BLaER1 (cell line): ENCODE data around the gene YWHAG.

Source experiments
- H3K27ac ChIP-seq: shearing (Covaris generic); formaldehyde crosslinking; 2 replicates; pipeline ENCODE4 v1.8.1; 2022
- H3K27me3 ChIP-seq: shearing (Covaris generic); formaldehyde crosslinking; 2 replicates; pipeline ENCODE4 v1.8.1; 2022
- H3K36me3 ChIP-seq: shearing (Covaris generic); formaldehyde crosslinking; 2 replicates; pipeline ENCODE4 v1.8.1; 2022
- H3K4me1 ChIP-seq: shearing (Covaris generic); formaldehyde crosslinking; 2 replicates; pipeline ENCODE4 v1.8.1; 2022
- H3K4me2 ChIP-seq: shearing (Covaris generic); formaldehyde crosslinking; 2 replicates; pipeline ENCODE4 v1.8.1; 2022
- H3K4me3 ChIP-seq: shearing (Covaris generic); formaldehyde crosslinking; 2 replicates; pipeline ENCODE4 v1.8.1; 2022
- H3K9ac ChIP-seq: shearing (Covaris generic); formaldehyde crosslinking; 2 replicates; pipeline ENCODE4 v1.8.1; 2022
- H3K9me3 ChIP-seq: shearing (Covaris generic); formaldehyde crosslinking; 2 replicates; pipeline ENCODE4 v1.8.1; 2022
- H4K20me1 ChIP-seq: shearing (Covaris generic); formaldehyde crosslinking; 2 replicates; pipeline ENCODE4 v1.8.1; 2022
- Cebpa-rat ChIP-seq: shearing (Covaris generic); IDR thresholded peaks from 2 replicates; pipeline ENCODE4 v1.8.1; 2022

The YWHAG gene

GRCh38 chr7:76286842-76287403 lies 71.9 kb downstream of the YWHAG start:
- Histone ChIP-seq H3K27me3 (peaks cover 37% of the 10 kb centered on the region), H3K4me2 (peak overlapping the region; percentile 31), H3K9ac (no peak overlapping the region)

GRCh38 chr7:76285604-76286374 lies 73.0 kb downstream of the YWHAG start:
- no peak for TF ChIP-seq Cebpa-rat
- Histone ChIP-seq H3K4me1 (peaks cover 53% of the 10 kb centered on the region), H3K27me3 (peaks cover 49% of the 10 kb centered on the region), H3K4me2 (0 out of 2 replicates have a peak overlapping the region, but pooled peaks have one; percentile 31), H3K9me3 (no peaks in the 10 kb centered on the region), H3K9ac (no peak overlapping the region), H3K4me3 (no peak overlapping the region), H3K36me3 (no peaks in the 10 kb centered on the region), H3K27ac (no peak overlapping the region), H4K20me1 (no peaks in the 10 kb centered on the region)

More at GRCh38 chr7:76286842-76287403, 71.9 kb downstream of the YWHAG start:
- H3K9me3 ChIP-seq: no peaks in the 10 kb centered on the region
- H4K20me1 ChIP-seq: no peaks in the 10 kb centered on the region
- peaks cover 58% of the 10 kb centered on the region for H3K4me1 ChIP-seq
- no peaks in the 10 kb centered on the region for H3K36me3 ChIP-seq
- H3K4me3 ChIP-seq: no peak overlapping the region
- H3K27ac ChIP-seq: no peak overlapping the region
- TF ChIP-seq Cebpa-rat: no peak

GRCh38 chr7:76283254-76284159 lies 75.3 kb downstream of the YWHAG start:
- Histone ChIP-seq H3K4me1 (peaks cover 36% of the 10 kb centered on the region), H3K27ac (no peak overlapping the region), H3K9ac (no peak overlapping the region), H3K27me3 (peaks cover 70% of the 10 kb centered on the region), H3K4me2 (peak overlapping the region; percentile 92; the same call in 1 of the 2 replicates), H3K4me3 (peak overlapping the region; percentile 70), H3K36me3 (no peaks in the 10 kb centered on the region), H3K9me3 (no peaks in the 10 kb centered on the region), H4K20me1 (no peaks in the 10 kb centered on the region)
- no peak for TF ChIP-seq Cebpa-rat

GRCh38 chr7:76282344-76283253 lies 76.2 kb downstream of the YWHAG start:
- Histone ChIP-seq H3K27ac (no peak overlapping the region), H3K4me2 (peak overlapping the region; percentile 92)

GRCh38 chr7:76281706-76282343 lies 77.0 kb downstream of the YWHAG start:
- Histone ChIP-seq H3K36me3 (no peaks in the 10 kb centered on the region), H3K27ac (no peak overlapping the region), H3K4me3 (peak overlapping the region; percentile 70), H3K9ac (no peak overlapping the region), H3K4me2 (peak overlapping the region; percentile 92), H3K9me3 (no peaks in the 10 kb centered on the region), H3K4me1 (peaks cover 21% of the 10 kb centered on the region), H4K20me1 (no peaks in the 10 kb centered on the region), H3K27me3 (peaks cover 82% of the 10 kb centered on the region)
- TF ChIP-seq Cebpa-rat: no peak

More at GRCh38 chr7:76282344-76283253, 76.2 kb downstream of the YWHAG start:
- no peaks in the 10 kb centered on the region for H3K9me3 ChIP-seq
- peak overlapping the region; percentile 60; the same call in 1 of the 2 replicates for H3K9ac ChIP-seq
- H3K36me3 ChIP-seq: no peaks in the 10 kb centered on the region
- H3K4me1 ChIP-seq: peaks cover 29% of the 10 kb centered on the region
- H4K20me1 ChIP-seq: no peaks in the 10 kb centered on the region
- H3K27me3 ChIP-seq: peaks cover 79% of the 10 kb centered on the region
- TF ChIP-seq Cebpa-rat: no peak
- H3K4me3 ChIP-seq: peak overlapping the region; percentile 70

- peak overlapping the region; percentile 92 for H3K4me2 ChIP-seq
- H3K27ac ChIP-seq: no peak overlapping the region
- peak overlapping the region; percentile 70 for H3K4me3 ChIP-seq
- no peak for TF ChIP-seq Cebpa-rat
- H3K9ac ChIP-seq: no peak overlapping the region
- H3K9me3 ChIP-seq: no peaks in the 10 kb centered on the region
- no peaks in the 10 kb centered on the region for H4K20me1 ChIP-seq
- H3K27me3 ChIP-seq: peaks cover 83% of the 10 kb centered on the region
- H3K4me1 ChIP-seq: peaks cover 15% of the 10 kb centered on the region
- no peaks in the 10 kb centered on the region for H3K36me3 ChIP-seq
Measured at GRCh38 chr7:76281006-76281705, 77.6 kb downstream of the YWHAG start.

GRCh38 chr7:76280408-76280807 lies 78.4 kb downstream of the YWHAG start:
- Histone ChIP-seq H3K4me3 (no peak overlapping the region), H3K9ac (no peak overlapping the region), H3K9me3 (no peaks in the 10 kb centered on the region), H3K4me1 (peaks cover 13% of the 10 kb centered on the region; the same call in 1 of the 2 replicates), H3K27me3 (peaks cover 81% of the 10 kb centered on the region), H3K4me2 (no peak overlapping the region), H4K20me1 (no peaks in the 10 kb centered on the region), H3K36me3 (no peaks in the 10 kb centered on the region), H3K27ac (no peak overlapping the region)
- TF ChIP-seq Cebpa-rat: no peak

- H3K4me3 ChIP-seq: no peak overlapping the region
- H3K27me3 ChIP-seq: peaks cover 74% of the 10 kb centered on the region
- TF ChIP-seq Cebpa-rat: no peak
- no peak overlapping the region for H3K27ac ChIP-seq
- H3K4me2 ChIP-seq: no peak overlapping the region
- H3K9me3 ChIP-seq: no peaks in the 10 kb centered on the region
- H3K9ac ChIP-seq: no peak overlapping the region
- H3K36me3 ChIP-seq: no peaks in the 10 kb centered on the region
- no peaks in the 10 kb centered on the region for H4K20me1 ChIP-seq
- H3K4me1 ChIP-seq: peaks cover 15% of the 10 kb centered on the region
Measured at GRCh38 chr7:76278540-76278939, 80.3 kb downstream of the YWHAG start.
